Suprapubic skin (tissue), 3 donors: ENCODE results near the gene KAT2B.

ENCODE experiments used
- POLR2A ChIP-seq, 2 donors: fragments of 450-650 bp; IDR thresholded peaks; one replicate each; pipeline ENCODE4 v1.6.1; 2017; ENCODE audit warnings: antibody characterized with exemption in 2 of 2, mild to moderate bottlenecking in 2 of 2, moderate library complexity in 2 of 2
- TF ChIP-seq, protein P1 (sequence below), 2 donors: fragments of 200-600 bp in 1 of 2; fragments of 450-650 bp in 1 of 2; sonication (generic) in 1 of 2; IDR thresholded peaks; one replicate each; pipeline ENCODE4 v1.5.1; 2016 to 2019; ENCODE audit warnings: antibody characterized with exemption in 2 of 2, mild to moderate bottlenecking in 1 of 2, moderate library complexity in 1 of 2

DNA sequence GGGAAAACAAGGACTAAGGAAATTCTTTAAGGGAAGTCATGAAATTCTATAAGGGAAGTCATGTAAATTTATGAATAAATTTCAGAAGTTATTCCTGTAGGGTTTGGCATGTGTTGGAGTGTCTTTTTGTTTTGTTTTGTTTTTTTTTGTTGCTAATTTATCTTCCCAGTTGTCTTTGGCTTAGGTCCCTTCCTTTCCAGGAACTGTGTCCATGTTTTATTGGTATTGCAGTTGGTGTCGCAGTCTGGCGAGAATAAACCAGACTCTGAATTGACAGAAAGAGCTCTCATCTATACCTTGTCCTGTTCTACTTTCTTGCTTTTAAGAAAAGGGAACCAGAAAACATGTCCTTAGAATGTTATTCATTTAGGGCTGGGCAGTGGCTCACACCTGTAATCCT lies 88.1 kb downstream of the KAT2B start:
- TF ChIP-seq, protein P1, sequence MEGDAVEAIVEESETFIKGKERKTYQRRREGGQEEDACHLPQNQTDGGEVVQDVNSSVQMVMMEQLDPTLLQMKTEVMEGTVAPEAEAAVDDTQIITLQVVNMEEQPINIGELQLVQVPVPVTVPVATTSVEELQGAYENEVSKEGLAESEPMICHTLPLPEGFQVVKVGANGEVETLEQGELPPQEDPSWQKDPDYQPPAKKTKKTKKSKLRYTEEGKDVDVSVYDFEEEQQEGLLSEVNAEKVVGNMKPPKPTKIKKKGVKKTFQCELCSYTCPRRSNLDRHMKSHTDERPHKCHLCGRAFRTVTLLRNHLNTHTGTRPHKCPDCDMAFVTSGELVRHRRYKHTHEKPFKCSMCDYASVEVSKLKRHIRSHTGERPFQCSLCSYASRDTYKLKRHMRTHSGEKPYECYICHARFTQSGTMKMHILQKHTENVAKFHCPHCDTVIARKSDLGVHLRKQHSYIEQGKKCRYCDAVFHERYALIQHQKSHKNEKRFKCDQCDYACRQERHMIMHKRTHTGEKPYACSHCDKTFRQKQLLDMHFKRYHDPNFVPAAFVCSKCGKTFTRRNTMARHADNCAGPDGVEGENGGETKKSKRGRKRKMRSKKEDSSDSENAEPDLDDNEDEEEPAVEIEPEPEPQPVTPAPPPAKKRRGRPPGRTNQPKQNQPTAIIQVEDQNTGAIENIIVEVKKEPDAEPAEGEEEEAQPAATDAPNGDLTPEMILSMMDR (IDR thresholded peaks at IDR 0.05), result no peak
- TF ChIP-seq POLR2A (IDR thresholded peaks at IDR 0.05), result no peak
